Prostate gland (tissue), 2 donors: Measurements from ENCODE around the gene P2RY2. TPM values are rescaled to one million over a fixed set of nuclear protein-coding genes. Genes with fewer than 3 reads are reported as not detected.

ENCODE experiments used
- DNase-seq: peaks from one replicate; pipeline ENCODE4 v3.0.0-alpha.2; 2019; ENCODE audit warnings: low spot score
- H3K27ac ChIP-seq, 2 donors: fragments of 200-600 bp; sonication (generic); 2 replicates each; pipeline ENCODE4 v1.5.1; 2017 to 2019
- H3K27me3 ChIP-seq: fragments of 200-600 bp; sonication (generic); replicated peaks from 2 replicates; pipeline ENCODE4 v1.5.1; 2019; ENCODE audit not compliant: insufficient read depth
- H3K36me3 ChIP-seq, 2 donors: fragments of 200-600 bp; sonication (generic); 1 replicate in 1 of 2; 2 replicates in 1 of 2; pipeline versions ENCODE4 v1.5.1 to v1.8.1; 2017 to 2019
- H3K4me1 ChIP-seq: fragments of 200-600 bp; sonication (generic); replicated peaks from 2 replicates; pipeline ENCODE4 v1.5.1; 2019
- H3K4me3 ChIP-seq, 2 donors: fragments of 200-600 bp; sonication (generic); 2 replicates each; pipeline ENCODE4 v1.5.1; 2017 to 2019
- H3K9me3 ChIP-seq: fragments of 200-600 bp; sonication (generic); 2 replicates; pipeline ENCODE4 v1.5.1; 2017
- POLR2A ChIP-seq: fragments of 450-650 bp; IDR thresholded peaks from one replicate; pipeline ENCODE4 v1.6.1; 2016; ENCODE audit warnings: antibody characterized with exemption, mild to moderate bottlenecking
- POLR2AphosphoS5 ChIP-seq: sonication (generic); formaldehyde crosslinking; IDR thresholded peaks from one replicate; pipeline ENCODE4 v1.6.1; 2017; ENCODE audit warnings: antibody characterized with exemption
- WGBS: methylation state at CpG from one replicate; pipeline ENCODE4 v1.1.5; 2018; 5-methylcytosine and 5-hydroxymethylcytosine counted together
- intact Hi-C: fragments of 100-400 bp; cut with DNase I; formaldehyde crosslinking; loops from one replicate; pipeline ENCODE4 v1.14.2; 2022
- total RNA-seq, 2 donors: library from RNA; depleted of rRNA; stranded (reverse); fragments of >200 nt; gene quantifications; one replicate each; pipeline ENCODE4 v1.1.0, GENCODE V29; 2016
- TF ChIP-seq, protein P1 (sequence below), 4 experiments: fragments of 200-600 bp in 2 of 4; fragments of 450-650 bp in 2 of 4; sonication (generic) in 2 of 4; IDR thresholded peaks; 1 replicate in 3 of 4; 2 replicates in 1 of 4; pipeline ENCODE4 v1.5.1; 2016 to 2019; ENCODE audit warnings: antibody characterized with exemption in 4 of 4, mild to moderate bottlenecking in 2 of 4, moderate library complexity in 2 of 4

The P2RY2 gene
- total RNA-seq, 2 donors from 2014 or later = 2.7 to 3.5 TPM

DNA sequence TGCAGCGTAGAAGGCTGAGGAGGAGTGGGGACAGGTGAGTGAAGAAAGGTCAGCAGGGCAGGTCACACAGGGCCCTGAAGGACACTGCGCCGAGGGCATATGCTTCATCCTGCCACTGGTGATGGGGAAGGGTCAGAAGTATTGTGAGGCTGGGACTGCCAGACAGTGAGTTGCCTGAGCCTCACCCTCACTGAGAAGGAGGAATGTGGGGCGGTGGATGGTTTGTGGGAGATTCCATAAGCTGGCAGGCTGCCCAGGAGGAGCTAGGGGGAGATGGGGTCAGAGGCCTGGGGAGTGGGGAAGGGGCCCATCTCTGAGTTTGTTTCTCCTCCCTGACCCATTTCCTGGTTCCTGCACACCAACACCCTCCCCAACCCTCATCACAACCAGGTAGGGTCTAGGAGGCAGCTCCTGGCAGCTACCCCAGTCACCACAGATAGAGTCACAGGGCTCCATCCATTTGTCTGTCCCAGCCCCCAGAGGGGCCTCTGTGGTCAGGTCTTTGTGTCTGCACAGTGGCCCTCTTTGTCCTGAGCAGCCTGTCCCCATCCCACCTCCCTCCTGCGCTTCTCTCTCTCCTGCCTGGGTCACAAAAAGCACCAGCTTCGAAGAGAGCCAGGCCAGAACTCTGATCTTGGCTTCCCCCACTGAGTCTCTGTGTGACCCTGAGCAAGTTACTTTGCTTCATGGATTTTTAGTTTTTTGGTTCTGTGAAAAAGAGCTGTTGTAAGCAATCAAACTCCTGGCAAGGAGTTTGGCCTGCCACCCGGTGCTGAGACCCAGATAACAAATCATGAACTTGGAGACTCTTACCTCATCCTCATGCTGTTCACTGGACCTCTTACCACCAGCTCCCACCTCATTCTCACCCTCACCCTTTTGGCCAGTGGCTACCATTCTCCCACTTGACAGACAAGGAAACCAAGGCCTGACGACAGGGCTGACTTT lies 4.6 kb upstream of the P2RY2 start:
- WGBS = 80% methylated on average over 8 of the region's 8 CpGs
- Histone ChIP-seq H3K36me3 (no peaks in the 10 kb centered on the region), H3K4me3 (no peak overlapping the region), H3K27ac (no peak overlapping the region), H3K4me1 (no peaks in the 10 kb centered on the region), H3K27me3 (no peaks in the 10 kb centered on the region), H3K9me3 (no peaks in the 10 kb centered on the region)
- intact Hi-C loops = no loop called here
- no peak for DNase-seq
- TF ChIP-seq POLR2A = no peak
- no peak for TF ChIP-seq POLR2AphosphoS5
- TF ChIP-seq, protein P1, sequence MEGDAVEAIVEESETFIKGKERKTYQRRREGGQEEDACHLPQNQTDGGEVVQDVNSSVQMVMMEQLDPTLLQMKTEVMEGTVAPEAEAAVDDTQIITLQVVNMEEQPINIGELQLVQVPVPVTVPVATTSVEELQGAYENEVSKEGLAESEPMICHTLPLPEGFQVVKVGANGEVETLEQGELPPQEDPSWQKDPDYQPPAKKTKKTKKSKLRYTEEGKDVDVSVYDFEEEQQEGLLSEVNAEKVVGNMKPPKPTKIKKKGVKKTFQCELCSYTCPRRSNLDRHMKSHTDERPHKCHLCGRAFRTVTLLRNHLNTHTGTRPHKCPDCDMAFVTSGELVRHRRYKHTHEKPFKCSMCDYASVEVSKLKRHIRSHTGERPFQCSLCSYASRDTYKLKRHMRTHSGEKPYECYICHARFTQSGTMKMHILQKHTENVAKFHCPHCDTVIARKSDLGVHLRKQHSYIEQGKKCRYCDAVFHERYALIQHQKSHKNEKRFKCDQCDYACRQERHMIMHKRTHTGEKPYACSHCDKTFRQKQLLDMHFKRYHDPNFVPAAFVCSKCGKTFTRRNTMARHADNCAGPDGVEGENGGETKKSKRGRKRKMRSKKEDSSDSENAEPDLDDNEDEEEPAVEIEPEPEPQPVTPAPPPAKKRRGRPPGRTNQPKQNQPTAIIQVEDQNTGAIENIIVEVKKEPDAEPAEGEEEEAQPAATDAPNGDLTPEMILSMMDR (IDR thresholded peaks at IDR 0.05) = no peak

DNA sequence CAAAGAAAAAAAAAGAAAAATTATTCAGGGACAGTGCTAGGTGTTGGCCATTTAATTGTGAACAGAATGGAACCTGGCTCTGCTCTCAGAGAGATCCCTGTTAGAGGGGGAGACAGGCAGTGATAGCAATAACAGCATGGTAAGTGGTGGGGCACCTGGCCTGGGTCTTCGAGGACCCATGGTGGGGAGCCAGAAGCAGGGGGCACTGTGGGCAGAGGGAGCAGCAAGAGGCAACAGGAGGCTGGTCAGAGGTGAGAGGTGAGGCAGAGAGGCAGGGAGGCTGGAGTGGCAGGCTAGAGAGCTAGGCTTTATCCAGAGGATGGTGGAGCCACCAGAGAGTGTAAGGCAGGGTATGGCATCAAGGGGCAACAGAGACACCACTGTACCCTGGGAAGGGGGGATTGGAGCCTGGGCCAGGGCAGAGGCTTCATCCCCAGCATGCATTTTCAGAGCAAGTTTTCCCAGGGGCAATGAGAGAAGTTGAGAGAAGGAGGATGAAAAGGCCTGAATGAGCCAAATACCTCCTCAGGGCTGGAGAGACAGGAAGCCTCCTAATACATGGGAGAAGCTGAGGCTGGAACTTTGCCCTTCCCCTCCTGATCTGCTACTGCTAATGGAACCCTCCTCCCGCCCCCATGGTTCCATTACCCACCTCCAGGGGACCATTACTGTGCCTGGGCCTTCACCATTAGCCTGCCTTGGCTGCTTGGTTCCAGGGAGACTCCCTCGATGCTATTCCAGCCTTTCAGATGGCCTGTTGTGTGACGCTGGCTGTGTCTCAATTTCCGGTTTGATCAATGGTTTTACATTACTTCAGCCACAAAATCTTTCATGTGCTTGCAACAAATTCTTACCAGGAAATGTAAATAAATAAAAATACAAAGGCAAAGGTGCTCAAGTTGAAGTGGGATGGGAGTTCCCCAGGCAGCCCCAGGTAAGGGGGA lies 2.6 kb upstream of the P2RY2 start:
- DNase-seq = no peak
- no peaks in the 10 kb centered on the region for H3K27me3 ChIP-seq
- TF ChIP-seq POLR2AphosphoS5 = no peak
- TF ChIP-seq POLR2A = no peak
- TF ChIP-seq, protein P1 (IDR thresholded peaks at IDR 0.05) = no peak
- H3K4me3 ChIP-seq = no peak overlapping the region
- H3K36me3 ChIP-seq = no peaks in the 10 kb centered on the region
- H3K9me3 ChIP-seq = no peaks in the 10 kb centered on the region
- intact Hi-C loops = no loop called here
- H3K27ac ChIP-seq = no peak overlapping the region
- WGBS = 75% methylated on average over 5 of the region's 5 CpGs
- no peaks in the 10 kb centered on the region for H3K4me1 ChIP-seq

DNA sequence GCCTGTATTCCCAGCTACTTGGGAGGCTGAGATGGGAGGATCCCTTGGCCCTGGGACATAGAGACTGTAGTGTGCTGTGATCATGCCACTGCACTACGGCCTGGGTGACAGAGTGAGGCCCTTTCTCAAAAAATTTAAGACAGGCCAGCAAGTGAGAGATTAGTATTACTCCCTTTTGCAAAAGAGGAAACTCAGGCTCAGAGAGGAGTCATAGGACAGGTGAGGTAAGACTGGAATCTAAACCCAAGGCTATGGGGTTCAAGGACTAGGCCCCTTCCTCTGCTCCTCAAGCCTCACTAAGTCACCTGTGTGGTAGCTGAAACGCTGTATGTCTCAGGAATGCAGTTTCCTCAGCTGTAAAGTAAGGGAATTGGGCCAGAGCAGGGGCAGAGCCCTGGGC lies 1.6 kb upstream of the P2RY2 start:
- intact Hi-C loops = no loop called here
- no peaks in the 10 kb centered on the region for H3K4me1 ChIP-seq
- 90% methylated on average over 2 of the region's 2 CpGs for WGBS
- H3K27ac ChIP-seq = no peak overlapping the region
- H3K27me3 ChIP-seq = no peaks in the 10 kb centered on the region
- no peak overlapping the region for H3K4me3 ChIP-seq
- H3K36me3 ChIP-seq = no peaks in the 10 kb centered on the region
- no peaks in the 10 kb centered on the region for H3K9me3 ChIP-seq
- no peak for TF ChIP-seq POLR2AphosphoS5
- no peak for TF ChIP-seq POLR2A
- TF ChIP-seq, protein P1 (IDR thresholded peaks at IDR 0.05) = no peak
- DNase-seq = no peak

DNA sequence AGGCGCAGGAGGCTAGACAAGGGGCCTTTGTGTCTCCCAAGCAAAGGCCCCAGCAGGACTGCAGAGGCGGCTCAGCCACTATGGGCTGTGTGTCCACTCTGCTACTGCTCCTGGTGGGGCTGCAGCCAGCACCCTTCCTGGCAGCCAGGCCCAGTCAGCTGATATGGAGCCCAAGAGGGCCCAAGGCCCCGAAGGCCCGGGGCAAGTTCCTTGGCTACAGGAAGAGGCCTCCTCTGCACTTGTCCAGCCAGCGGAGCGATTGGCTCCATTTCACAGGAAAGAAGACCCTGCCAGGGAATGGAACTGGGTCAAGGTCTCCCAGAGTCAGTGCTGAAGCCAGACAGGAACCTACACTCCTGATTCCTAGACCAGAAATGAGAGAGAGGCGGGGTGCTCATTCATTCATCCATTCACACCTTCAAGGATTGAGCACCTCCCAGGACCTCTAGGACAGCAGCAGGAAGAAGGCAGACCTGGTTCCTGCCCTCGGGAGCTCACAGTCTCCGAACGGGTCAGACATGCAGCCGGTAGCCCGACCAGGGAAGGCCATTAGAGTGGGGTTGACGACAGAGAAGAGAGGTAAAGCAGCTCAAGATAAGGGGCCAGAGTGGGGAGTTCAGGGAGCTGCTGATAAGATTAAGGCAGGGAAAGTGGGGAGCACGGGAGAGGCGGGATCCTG lies 811 bp upstream of the P2RY2 start:
- WGBS = 93% methylated on average over 15 of the region's 15 CpGs
- H3K27me3 ChIP-seq = no peaks in the 10 kb centered on the region
- no peaks in the 10 kb centered on the region for H3K4me1 ChIP-seq
- intact Hi-C loops = no loop called here
- H3K9me3 ChIP-seq = no peaks in the 10 kb centered on the region
- H3K27ac ChIP-seq = no peak overlapping the region
- H3K36me3 ChIP-seq = no peaks in the 10 kb centered on the region
- no peak for DNase-seq
- no peak overlapping the region for H3K4me3 ChIP-seq
- no peak for TF ChIP-seq POLR2A
- TF ChIP-seq, protein P1 (IDR thresholded peaks at IDR 0.05) = no peak
- TF ChIP-seq POLR2AphosphoS5 = no peak
